Measurements from ENCODE around the gene IL11RA. TPM values are rescaled to one million over a fixed set of nuclear protein-coding genes. Genes with fewer than 3 reads are reported as not detected.

Gene IL11RA
- total and polyA plus RNA-seq, 2 donors (not counting 3 experiments of a cell fraction or from before 2014, with no cell fraction given), result 15.3 to 18.6 TPM

GRCh38 chr9:34653151-34654072, 1.4 kb downstream of the IL11RA start:
- peak; percentile 61 for FAIRE-seq
- BruUV-seq (replicated peaks), result no TSS peak
- peak; percentile 32 for DNase-seq (ENCODE audit: low read depth, low spot score)
- ChIA-PET POLR2A (no interaction called here), CTCF (interaction anchor here (2.2 kb wide), 1 partner anchor 11 kb away, joined by 7 read pairs; no protein-coding TSS in a partner anchor)
- Histone ChIP-seq H3K9me1 (replicated peaks; ENCODE audit: control insufficient read depth, extremely low read depth, insufficient read depth, low read length) (no peaks in the 10 kb centered on the region), H3K79me2 (ENCODE audit: control insufficient read depth, insufficient read depth, low read length) (no peaks in the 10 kb centered on the region), H3K9me3 (replicated peaks; ENCODE audit: control insufficient read depth, insufficient read depth, low read length) (no peaks in the 10 kb centered on the region), H2AFZ (ENCODE audit: low read depth, low read length) (peak overlapping the region; percentile 10), H3K4me1 (ENCODE audit: control insufficient read depth, extremely low read depth, insufficient read depth, low read length) (peaks cover 23% of the 10 kb centered on the region), H3K27me3 (ENCODE audit: control insufficient read depth in 2 of 2, insufficient read depth in 2 of 2, low read length in 2 of 2) (no peaks in the 10 kb centered on the region), H3K36me3 (ENCODE audit: control insufficient read depth in 2 of 2, extremely low read depth in 1 of 2, insufficient read depth in 2 of 2, low read length in 2 of 2) (peaks cover 0 to 12% of the 10 kb centered on the region in 2 experiments), H3K9ac (replicated peaks; ENCODE audit: extremely low read depth, insufficient read depth, low read length) (no peak overlapping the region), H3K4me3 (replicated peaks in 1 of 3; ENCODE audit: insufficient read depth in 1 of 3, low read depth in 1 of 3, low read length in 3 of 3) (no peak overlapping the region), H4K20me1 (replicated peaks; ENCODE audit: control insufficient read depth, extremely low read depth, insufficient read depth, low read length) (no peaks in the 10 kb centered on the region), H3K4me2 (ENCODE audit: insufficient read depth, low read length) (peak overlapping the region; percentile 44), H3K27ac (ENCODE audit: insufficient read depth, low read depth, low read length) (no peak overlapping the region)
- dilution Hi-C loops (cut with MboI; ENCODE audit: extremely low pct_ligation_motif_present, low sequenced_read_pairs), result no loop called here
- intact Hi-C loops (cut with micrococcal nuclease), result no loop called here
- TF ChIP-seq MYC (IDR thresholded peaks at IDR 0.05; ENCODE audit: low read depth, low read length) (no peak), FOS (IDR thresholded peaks at IDR 0.05; ENCODE audit: borderline replicate concordance, insufficient read depth, low read length) (no peak), JUN (IDR thresholded peaks at IDR 0.05; ENCODE audit: borderline replicate concordance, insufficient read depth, insufficient read length, low read depth) (no peak), POLR2A (IDR thresholded peaks at IDR 0.05; ENCODE audit: low read depth, low read length) (no peak)

- BruUV-seq (replicated peaks), result no TSS peak
- no peak overlapping the region for H3K9ac ChIP-seq (replicated peaks; ENCODE audit: extremely low read depth, insufficient read depth, low read length)
Observed at GRCh38 chr9:34654323-34655051, 2.5 kb downstream of the IL11RA start.

More at GRCh38 chr9:34654323-34655051, 2.5 kb downstream of the IL11RA start:
- no peaks in the 10 kb centered on the region for H3K79me2 ChIP-seq (ENCODE audit: control insufficient read depth, insufficient read depth, low read length)
- H2AFZ ChIP-seq (ENCODE audit: low read depth, low read length), result no peak overlapping the region
- CTCF ChIA-PET, result interaction anchor here (2.2 kb wide), 1 partner anchor 10 kb away, joined by 7 read pairs; no protein-coding TSS in a partner anchor
- H3K4me1 ChIP-seq (ENCODE audit: control insufficient read depth, extremely low read depth, insufficient read depth, low read length), result peaks cover 23% of the 10 kb centered on the region
- FAIRE-seq, result no peak
- H3K27ac ChIP-seq (ENCODE audit: insufficient read depth, low read depth, low read length), result no peak overlapping the region
- H4K20me1 ChIP-seq (replicated peaks; ENCODE audit: control insufficient read depth, extremely low read depth, insufficient read depth, low read length), result no peaks in the 10 kb centered on the region
- no peak overlapping the region for H3K4me3 ChIP-seq (replicated peaks in 1 of 3; ENCODE audit: insufficient read depth in 1 of 3, low read depth in 1 of 3, low read length in 3 of 3)
- TF ChIP-seq FOS (IDR thresholded peaks at IDR 0.05; ENCODE audit: borderline replicate concordance, insufficient read depth, low read length) (no peak), EZH2 (IDR thresholded peaks at IDR 0.05; ENCODE audit: borderline replicate concordance, low read depth, low read length, severe bottlenecking) (no peak), MAX (IDR thresholded peaks at IDR 0.05; ENCODE audit: insufficient read depth, insufficient read length) (no peak), GATA2 (IDR thresholded peaks at IDR 0.05; ENCODE audit: insufficient read depth, insufficient read length, low read depth, low read length) (no peak), JUN (IDR thresholded peaks at IDR 0.05; ENCODE audit: borderline replicate concordance, insufficient read depth, insufficient read length, low read depth) (no peak), POLR2AphosphoS5 (IDR thresholded peaks at IDR 0.05; ENCODE audit: insufficient read depth, low read depth, low read length) (no peak), MYC (IDR thresholded peaks at IDR 0.05; ENCODE audit: low read depth, low read length) (no peak), POLR2A (IDR thresholded peaks at IDR 0.05; ENCODE audit: low read depth, low read length) (no peak), CTCF (IDR thresholded peaks at IDR 0.05; ENCODE audit: extremely low read depth in 1 of 2, insufficient read depth in 1 of 2, low read depth in 1 of 2, low read length in 2 of 2) (no peak)
- intact Hi-C loops (cut with micrococcal nuclease), result no loop called here
- peaks cover 0 to 2% of the 10 kb centered on the region in 2 experiments for H3K36me3 ChIP-seq (ENCODE audit: control insufficient read depth in 2 of 2, extremely low read depth in 1 of 2, insufficient read depth in 2 of 2, low read length in 2 of 2)
- no peaks in the 10 kb centered on the region for H3K9me1 ChIP-seq (replicated peaks; ENCODE audit: control insufficient read depth, extremely low read depth, insufficient read depth, low read length)
- H3K27me3 ChIP-seq (ENCODE audit: control insufficient read depth in 2 of 2, insufficient read depth in 2 of 2, low read length in 2 of 2), result no peaks in the 10 kb centered on the region
- dilution Hi-C loops (cut with MboI; ENCODE audit: extremely low pct_ligation_motif_present, low sequenced_read_pairs), result no loop called here
- H3K9me3 ChIP-seq (replicated peaks; ENCODE audit: control insufficient read depth, insufficient read depth, low read length), result no peaks in the 10 kb centered on the region
- peak; percentile 36 for DNase-seq (ENCODE audit: low read depth, low spot score)
- H3K4me2 ChIP-seq (ENCODE audit: insufficient read depth, low read length), result no peak overlapping the region
- POLR2A ChIA-PET, result interaction anchor here (0.6 kb wide), 1 partner anchor 1966 kb away, joined by 7 read pairs; no protein-coding TSS in a partner anchor
